IMR-90 (cell line): ENCODE data around the gene UPB1. TPM values are rescaled to one million over a fixed set of nuclear protein-coding genes. Genes with fewer than 3 reads are reported as not detected.

Experiments
- ATAC-seq: fragments of 200-7000 bp; cut with Tn5 transposase; 2 replicates; pipeline ENCODE4 v1.9.1; 2020; ENCODE audit warnings: low read depth, mild to moderate bottlenecking, moderate library complexity
- BruUV-seq: library from RNA; stranded (reverse); fragments of 400-500 nt; replicated peaks from 2 replicates; lab custom pipeline; 2021; lab: Mats Ljungman, UMichigan
- CTCF ChIA-PET: fragments of 300-600 bp; formaldehyde crosslinking; extraction: SDS; loops from one replicate; lab custom pipeline; 2021; ENCODE audit warnings: antibody characterized with exemption; lab: Yijun Ruan, JAX
- POLR2A ChIA-PET: fragments of 300-600 bp; sonication (Branson Sonifier 250); formaldehyde crosslinking; loops from one replicate; lab custom pipeline; 2022; ENCODE audit warnings: antibody characterized with exemption; ENCODE audit not compliant: unreplicated experiment; lab: Charles Lee
- DNase-seq: peaks from one replicate; pipeline ENCODE4 v3.0.0; 2013
- H2AFZ ChIP-seq: replicated peaks from 2 replicates; pipeline ENCODE3; 2013; ENCODE audit warnings: low read length, mild to moderate bottlenecking; ENCODE audit not compliant: poor library complexity
- H2AK5ac ChIP-seq: 2 replicates; pipeline ENCODE4 v1.6.1; 2013; ENCODE audit warnings: low read depth, low read length, inconsistent platforms
- H2AK9ac ChIP-seq: replicated peaks from 2 replicates; pipeline ENCODE3; 2013; ENCODE audit warnings: mild to moderate bottlenecking, low read depth, low read length, moderate library complexity; ENCODE audit not compliant: poor library complexity
- H2BK120ac ChIP-seq: 2 replicates; pipeline ENCODE4 v1.6.1; 2013; ENCODE audit warnings: low read depth, low read length, inconsistent platforms
- H2BK15ac ChIP-seq: 3 replicates; pipeline ENCODE4 v1.6.1; 2013; ENCODE audit warnings: low read depth, low read length, inconsistent platforms
- H2BK20ac ChIP-seq: 2 replicates; pipeline ENCODE4 v1.6.1; 2013; ENCODE audit warnings: low read depth, mild to moderate bottlenecking, inconsistent platforms, low read length, moderate library complexity
- H2BK5ac ChIP-seq: 2 replicates; pipeline ENCODE4 v1.6.1; 2013; ENCODE audit warnings: mild to moderate bottlenecking, low read depth, low read length, inconsistent platforms; ENCODE audit not compliant: poor library complexity, severe bottlenecking
- H3K14ac ChIP-seq: replicated peaks from 2 replicates; pipeline ENCODE4 v1.6.1; 2013; ENCODE audit warnings: low read depth, low read length, inconsistent platforms
- H3K18ac ChIP-seq: 2 replicates; pipeline ENCODE4 v1.6.1; 2013; ENCODE audit warnings: low read depth, low read length, control low read depth
- H3K23ac ChIP-seq: 2 replicates; pipeline ENCODE4 v1.6.1; 2013; ENCODE audit warnings: low read depth, low read length, inconsistent platforms
- H3K27ac ChIP-seq: 2 replicates; pipeline ENCODE4 v1.5.1; 2013; ENCODE audit warnings: mild to moderate bottlenecking, control low read depth, low read length; ENCODE audit not compliant: insufficient read depth
- H3K27me3 ChIP-seq: 2 replicates; pipeline ENCODE4 v1.6.1; 2013; ENCODE audit warnings: low read length; ENCODE audit not compliant: control insufficient read depth, insufficient read depth
- H3K36me3 ChIP-seq: 2 replicates; pipeline ENCODE4 v1.6.1; 2013; ENCODE audit warnings: low read length, mixed read lengths; ENCODE audit not compliant: control insufficient read depth, insufficient read depth
- H3K4ac ChIP-seq: 2 replicates; pipeline ENCODE4 v1.6.1; 2013; ENCODE audit warnings: low read depth, low read length, inconsistent platforms
- H3K4me1 ChIP-seq: 2 replicates; pipeline ENCODE4 v1.6.1; 2013; ENCODE audit warnings: low read length, mixed read lengths; ENCODE audit not compliant: control insufficient read depth, insufficient read depth
- H3K4me2 ChIP-seq: 2 replicates; pipeline ENCODE4 v1.6.1; 2013; ENCODE audit warnings: low read depth, mild to moderate bottlenecking, control low read depth, low read length, moderate library complexity
- H3K4me3 ChIP-seq: 2 replicates; pipeline ENCODE4 v1.5.1; 2013; ENCODE audit warnings: low read depth, mild to moderate bottlenecking, control low read depth, low read length, moderate library complexity; ENCODE audit not compliant: insufficient read depth
- H3K56ac ChIP-seq: 2 replicates; pipeline ENCODE4 v1.6.1; 2013; ENCODE audit warnings: low read length, inconsistent platforms; ENCODE audit not compliant: insufficient read depth; ENCODE audit errors: extremely low read depth
- H3K79me1 ChIP-seq, 2 experiments: 2 replicates each; pipeline ENCODE4 v1.6.1; 2013; ENCODE audit warnings: low read length in 2 of 2, inconsistent platforms in 1 of 2, low read depth in 1 of 2
- H3K9ac ChIP-seq: 2 replicates; pipeline ENCODE4 v1.6.1; 2013; ENCODE audit warnings: low read depth, low read length, control low read depth
- H3K9me1 ChIP-seq: 2 replicates; pipeline ENCODE4 v1.6.1; 2013; ENCODE audit warnings: low read length, inconsistent platforms; ENCODE audit not compliant: insufficient read depth
- H3K9me3 ChIP-seq: 2 replicates; pipeline ENCODE4 v1.6.1; 2013; ENCODE audit warnings: low read length; ENCODE audit not compliant: control insufficient read depth, insufficient read depth
- H4K20me1 ChIP-seq: 2 replicates; pipeline ENCODE4 v1.6.1; 2013; ENCODE audit warnings: low read length, inconsistent platforms; ENCODE audit not compliant: insufficient read depth
- H4K5ac ChIP-seq: 2 replicates; pipeline ENCODE4 v1.6.1; 2013; ENCODE audit warnings: mild to moderate bottlenecking, low read depth, low read length, control low read depth
- H4K8ac ChIP-seq, 2 experiments: 2 replicates each; pipeline ENCODE4 v1.6.1; 2013; ENCODE audit warnings: low read depth in 2 of 2, low read length in 2 of 2, control low read depth in 1 of 2, inconsistent platforms in 1 of 2
- H4K91ac ChIP-seq: 2 replicates; pipeline ENCODE4 v1.6.1; 2013; ENCODE audit warnings: low read depth, low read length, inconsistent platforms; ENCODE audit not compliant: insufficient read depth
- BHLHE40 ChIP-seq: fragments of 150-350 bp; IDR thresholded peaks from 2 replicates; pipeline ENCODE4 v1.6.1; 2016; ENCODE audit warnings: mild to moderate bottlenecking, low read depth, low read length
- CHD1 ChIP-seq: IDR thresholded peaks from 2 replicates; pipeline ENCODE4 v1.6.1; 2012; ENCODE audit warnings: low read depth, low read length, improper control_type of control experiment
- CTCF ChIP-seq: conservative IDR thresholded peaks from 2 replicates; pipeline ENCODE4 v1.5.1; 2012; ENCODE audit warnings: mild to moderate bottlenecking, low read depth, low read length, improper control_type of control experiment
- FOS ChIP-seq: fragments of 150-350 bp; IDR thresholded peaks from 2 replicates; pipeline ENCODE4 v1.6.1; 2016; ENCODE audit warnings: low read depth, low read length
- MAFK ChIP-seq: IDR thresholded peaks from 2 replicates; pipeline ENCODE4 v1.6.1; 2012; ENCODE audit warnings: low read depth, low read length, improper control_type of control experiment
- MAZ ChIP-seq: IDR thresholded peaks from 2 replicates; pipeline ENCODE4 v1.6.1; 2012; ENCODE audit warnings: low read depth, mild to moderate bottlenecking, low read length, improper control_type of control experiment, moderate library complexity, borderline replicate concordance
- MXI1 ChIP-seq: IDR thresholded peaks from 2 replicates; pipeline ENCODE4 v1.6.1; 2012; ENCODE audit warnings: low read depth, mild to moderate bottlenecking, low read length, moderate library complexity, borderline replicate concordance
- RAD21 ChIP-seq: IDR thresholded peaks from 2 replicates; pipeline ENCODE4 v1.6.1; 2012; ENCODE audit warnings: low read length, improper control_type of control experiment
- RCOR1 ChIP-seq: IDR thresholded peaks from 2 replicates; pipeline ENCODE4 v1.6.1; 2012; ENCODE audit warnings: mild to moderate bottlenecking, low read length, improper control_type of control experiment; ENCODE audit not compliant: insufficient replicate concordance
- RFX5 ChIP-seq: IDR thresholded peaks from 2 replicates; pipeline ENCODE4 v1.8.0; 2012; ENCODE audit warnings: low read depth, mild to moderate bottlenecking, low read length, moderate library complexity
- whole genome bisulfite sequencing, 2 experiments: methylation state at CpG; one replicate each; pipeline versions ENCODE4 v1.1.5 to v1.1.7; 2013; ENCODE audit warnings: missing lambda C conversion rate in 2 of 2; ENCODE audit not compliant: insufficient read length in 1 of 2; ENCODE audit errors: extremely low coverage in 2 of 2; 5-methylcytosine and 5-hydroxymethylcytosine counted together
- dilution Hi-C: fragments of 300-500 bp; cut with HindIII; formaldehyde crosslinking; loops from one replicate; pipeline ENCODE4 v1.14.3; 2018; ENCODE audit warnings: low sequenced_read_pairs; ENCODE audit not compliant: unreplicated experiment
- in situ Hi-C: fragments of 300-500 bp; cut with MboI; formaldehyde crosslinking; loops from 3 replicates; pipeline ENCODE4 v1.14.3; 2019; ENCODE audit warnings: low sequenced_read_pairs, inconsistent platforms, mixed read lengths
- intact Hi-C: fragments of 100-400 bp; cut with micrococcal nuclease; formaldehyde crosslinking; loops from 2 replicates; pipeline ENCODE4 v1.10.0; 2022
- polyA plus RNA-seq, 3 experiments: library from polyadenylated mRNA; depleted of rRNA; stranded (reverse); fragments of >200 nt; gene quantifications; 2 replicates each; pipeline ENCODE4 v1.2.3, GENCODE V29; 2012; ENCODE audit warnings: low replicate concordance in 1 of 3
- total RNA-seq: library from RNA; depleted of rRNA; stranded (reverse); fragments of >200 nt; gene quantifications from 2 replicates; pipeline ENCODE4 v1.2.3, GENCODE V29; 2012
- TF ChIP-seq, protein P1 (sequence below): fragments of 150-350 bp; IDR thresholded peaks from 2 replicates; pipeline ENCODE4 v1.6.1; 2016; ENCODE audit warnings: low read depth, mild to moderate bottlenecking, low read length, moderate library complexity, borderline replicate concordance
- TF ChIP-seq, protein P2 (sequence below): fragments of 150-350 bp; IDR thresholded peaks from 2 replicates; pipeline ENCODE4 v1.6.1; 2017; ENCODE audit warnings: mild to moderate bottlenecking, antibody characterized with exemption, low read length, low read depth

Gene UPB1
- total and polyA plus RNA-seq, 2 of the 4 experiments (the other 2 are of a cell fraction): under 0.01 to 0.02 TPM

GRCh38 chr22:24526191-24526590 is 31.1 kb downstream of the UPB1 start:
- H3K18ac ChIP-seq: no peak overlapping the region
- no peak overlapping the region for H2AK5ac ChIP-seq
- H4K20me1 ChIP-seq: no peaks in the 10 kb centered on the region
- ATAC-seq (no peak), DNase-seq (peak; percentile 17)
- peaks cover 3% of the 10 kb centered on the region for H3K27me3 ChIP-seq
- no peak overlapping the region for H3K4ac ChIP-seq
- H3K9me3 ChIP-seq: no peaks in the 10 kb centered on the region
- no peak overlapping the region for H2AFZ ChIP-seq
- ChIA-PET POLR2A (no interaction called here), CTCF (interaction anchor here (0.7 kb wide), 1 partner anchor 237 kb away, joined by 4 read pairs; no protein-coding TSS in a partner anchor)
- H3K4me2 ChIP-seq: no peak overlapping the region
- no peak overlapping the region for H4K8ac ChIP-seq
- TF ChIP-seq MXI1: no peak
- TF ChIP-seq FOS: no peak
- no peak for TF ChIP-seq RCOR1
- TF ChIP-seq MAZ: no peak
- no peak for TF ChIP-seq RFX5
- TF ChIP-seq CTCF: no peak
- TF ChIP-seq, protein P1, sequence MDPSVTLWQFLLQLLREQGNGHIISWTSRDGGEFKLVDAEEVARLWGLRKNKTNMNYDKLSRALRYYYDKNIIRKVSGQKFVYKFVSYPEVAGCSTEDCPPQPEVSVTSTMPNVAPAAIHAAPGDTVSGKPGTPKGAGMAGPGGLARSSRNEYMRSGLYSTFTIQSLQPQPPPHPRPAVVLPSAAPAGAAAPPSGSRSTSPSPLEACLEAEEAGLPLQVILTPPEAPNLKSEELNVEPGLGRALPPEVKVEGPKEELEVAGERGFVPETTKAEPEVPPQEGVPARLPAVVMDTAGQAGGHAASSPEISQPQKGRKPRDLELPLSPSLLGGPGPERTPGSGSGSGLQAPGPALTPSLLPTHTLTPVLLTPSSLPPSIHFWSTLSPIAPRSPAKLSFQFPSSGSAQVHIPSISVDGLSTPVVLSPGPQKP: no peak
- TF ChIP-seq MAFK: no peak
- no peak for TF ChIP-seq CHD1
- TF ChIP-seq BHLHE40: no peak
- no peak for TF ChIP-seq RAD21
- TF ChIP-seq, protein P2, sequence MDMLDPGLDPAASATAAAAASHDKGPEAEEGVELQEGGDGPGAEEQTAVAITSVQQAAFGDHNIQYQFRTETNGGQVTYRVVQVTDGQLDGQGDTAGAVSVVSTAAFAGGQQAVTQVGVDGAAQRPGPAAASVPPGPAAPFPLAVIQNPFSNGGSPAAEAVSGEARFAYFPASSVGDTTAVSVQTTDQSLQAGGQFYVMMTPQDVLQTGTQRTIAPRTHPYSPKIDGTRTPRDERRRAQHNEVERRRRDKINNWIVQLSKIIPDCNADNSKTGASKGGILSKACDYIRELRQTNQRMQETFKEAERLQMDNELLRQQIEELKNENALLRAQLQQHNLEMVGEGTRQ: no peak
- H3K4me1 ChIP-seq: peaks cover 2% of the 10 kb centered on the region; the same call in 1 of the 2 replicates
- 80% methylated on average over 1 of the region's 2 CpGs; no CpG with 5 or more reads in 1 of the 2 experiments for WGBS, 2 experiments
- no peak overlapping the region for H3K23ac ChIP-seq
- in situ Hi-C loops (no loop called here), intact Hi-C loops (loop anchor here (5.0 kb wide), 1 partner anchor 339 kb away; no protein-coding TSS in a partner anchor), dilution Hi-C loops (no loop called here)
- no peak overlapping the region for H3K4me3 ChIP-seq
- no peak overlapping the region for H4K91ac ChIP-seq
- no peaks in the 10 kb centered on the region for H3K36me3 ChIP-seq
- no peak overlapping the region for H2BK15ac ChIP-seq
- no peak overlapping the region for H3K9ac ChIP-seq
- H2AK9ac ChIP-seq: no peak overlapping the region
- H3K9me1 ChIP-seq: 0 out of 2 replicates have a peak, but pooled peaks cover 3% of the 10 kb centered on the region
- no peak overlapping the region for H2BK120ac ChIP-seq
- no peak overlapping the region for H3K56ac ChIP-seq
- H2BK5ac ChIP-seq: no peak overlapping the region
- H3K27ac ChIP-seq: no peak overlapping the region
- no peak overlapping the region for H4K5ac ChIP-seq
- BruUV-seq: no TSS peak
- no peaks in the 10 kb centered on the region for H3K79me1 ChIP-seq
- no peak overlapping the region for H3K14ac ChIP-seq
- H2BK20ac ChIP-seq: no peak overlapping the region
